ENCODE data around the gene PDE4D.

PDE4D gene

DNA sequence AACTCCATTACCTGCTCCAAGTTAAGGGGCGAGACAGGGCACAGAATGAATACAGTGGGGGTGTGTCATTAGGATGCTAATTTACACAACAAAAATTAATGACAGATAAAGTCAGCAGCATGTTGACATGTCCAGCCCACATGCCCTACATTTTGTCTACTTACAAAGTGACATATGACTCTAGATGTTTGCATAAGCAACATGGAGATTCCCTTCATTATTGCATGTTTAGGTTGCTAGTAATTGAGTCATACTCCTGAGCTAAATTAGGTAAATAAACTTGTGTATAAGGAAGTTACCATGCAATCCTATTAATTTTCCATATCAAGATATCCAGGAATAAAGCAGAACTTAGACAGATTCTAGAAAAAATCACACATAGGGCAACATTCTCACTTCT is 232.2 kb downstream of the PDE4D start:
- Histone ChIP-seq H3K4me3 (replicated peaks; ENCODE audit: insufficient read depth, low read length) (no peak overlapping the region), H3K27me3 (ENCODE audit: insufficient read depth, poor library complexity, severe bottlenecking) (no peaks in the 10 kb centered on the region), H3K27ac (replicated peaks) (no peak overlapping the region)
- no peak for TF ChIP-seq POLR2AphosphoS5 (IDR thresholded peaks at IDR 0.05; ENCODE audit: low read depth)
- TF ChIP-seq SPI1 (IDR thresholded peaks at IDR 0.05; ENCODE audit: borderline replicate concordance, low read depth), result no peak
- DNase-seq (ENCODE audit: low read depth in 1 of 2, low spot score in 1 of 2), result no peak

DNA sequence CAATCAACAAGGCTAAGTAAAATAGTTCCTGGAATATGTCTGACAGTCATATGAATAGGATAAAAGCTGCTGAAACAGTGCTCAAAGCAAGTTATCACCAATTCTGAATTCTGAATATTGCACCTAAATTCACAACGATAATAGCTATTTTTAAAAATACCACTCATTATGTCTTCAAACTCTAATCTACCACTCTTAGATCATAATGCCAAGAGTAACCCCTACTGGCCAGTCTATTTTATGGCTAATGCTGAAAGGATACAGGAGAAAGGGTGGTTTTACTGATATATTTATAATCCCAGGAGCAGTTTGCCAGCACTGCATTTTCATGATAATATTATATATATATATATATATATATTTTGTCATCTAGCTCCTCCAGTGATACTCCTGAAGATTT is 232.8 kb downstream of the PDE4D start:
- DNase-seq (ENCODE audit: low read depth in 1 of 2, low spot score in 1 of 2), result no peak

DNA sequence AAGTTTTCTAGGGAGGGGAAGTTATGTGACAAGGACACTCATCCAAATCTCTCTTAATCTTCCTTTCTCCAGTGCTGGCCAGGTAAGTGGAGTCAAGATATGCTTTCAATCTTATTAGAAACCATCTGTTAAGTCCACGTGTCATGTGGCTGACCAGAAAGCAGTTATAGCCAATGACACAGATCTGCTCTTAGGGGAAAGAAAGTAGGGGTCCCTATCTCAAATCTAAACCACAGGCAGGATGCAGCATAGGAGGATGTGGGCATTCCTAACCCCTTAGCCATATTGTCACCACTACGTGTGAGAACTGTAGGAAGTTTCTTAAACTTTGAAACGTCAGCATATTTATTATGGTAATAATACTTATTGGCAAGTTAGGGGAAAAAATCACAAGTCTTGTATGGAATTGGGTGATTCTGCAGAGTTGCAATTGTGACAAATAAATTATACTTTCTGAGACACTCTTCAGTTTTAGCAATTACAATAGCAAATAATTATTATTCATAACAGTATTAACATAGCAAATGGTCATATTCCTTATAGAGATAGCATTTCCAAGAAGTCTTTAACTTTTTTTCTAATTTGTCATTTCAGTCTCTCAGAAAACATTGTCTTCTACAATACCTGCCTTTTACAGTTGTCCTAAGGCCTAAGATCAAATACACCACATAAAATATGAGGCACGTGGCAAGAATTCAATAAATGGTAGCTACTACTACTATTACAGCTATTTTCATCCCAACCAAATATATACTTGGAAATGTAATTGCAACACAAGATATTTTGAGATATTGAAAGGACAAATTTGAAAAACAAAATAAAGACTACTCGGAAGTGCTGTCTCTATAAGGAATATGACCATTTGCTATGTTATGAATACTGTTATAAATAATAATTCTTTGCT is 236.9 kb downstream of the PDE4D start:
- DNase-seq (ENCODE audit: low read depth in 1 of 2, low spot score in 1 of 2), result no peak
- H3K27ac ChIP-seq (replicated peaks), result no peak overlapping the region
- H3K4me3 ChIP-seq (replicated peaks; ENCODE audit: insufficient read depth, low read length), result no peak overlapping the region
- TF ChIP-seq POLR2AphosphoS5 (IDR thresholded peaks at IDR 0.05; ENCODE audit: low read depth) (no peak), GABPA (IDR thresholded peaks at IDR 0.05; ENCODE audit: low read depth) (no peak), SPI1 (IDR thresholded peaks at IDR 0.05; ENCODE audit: borderline replicate concordance, low read depth) (no peak)
- TF ChIP-seq, protein P1, sequence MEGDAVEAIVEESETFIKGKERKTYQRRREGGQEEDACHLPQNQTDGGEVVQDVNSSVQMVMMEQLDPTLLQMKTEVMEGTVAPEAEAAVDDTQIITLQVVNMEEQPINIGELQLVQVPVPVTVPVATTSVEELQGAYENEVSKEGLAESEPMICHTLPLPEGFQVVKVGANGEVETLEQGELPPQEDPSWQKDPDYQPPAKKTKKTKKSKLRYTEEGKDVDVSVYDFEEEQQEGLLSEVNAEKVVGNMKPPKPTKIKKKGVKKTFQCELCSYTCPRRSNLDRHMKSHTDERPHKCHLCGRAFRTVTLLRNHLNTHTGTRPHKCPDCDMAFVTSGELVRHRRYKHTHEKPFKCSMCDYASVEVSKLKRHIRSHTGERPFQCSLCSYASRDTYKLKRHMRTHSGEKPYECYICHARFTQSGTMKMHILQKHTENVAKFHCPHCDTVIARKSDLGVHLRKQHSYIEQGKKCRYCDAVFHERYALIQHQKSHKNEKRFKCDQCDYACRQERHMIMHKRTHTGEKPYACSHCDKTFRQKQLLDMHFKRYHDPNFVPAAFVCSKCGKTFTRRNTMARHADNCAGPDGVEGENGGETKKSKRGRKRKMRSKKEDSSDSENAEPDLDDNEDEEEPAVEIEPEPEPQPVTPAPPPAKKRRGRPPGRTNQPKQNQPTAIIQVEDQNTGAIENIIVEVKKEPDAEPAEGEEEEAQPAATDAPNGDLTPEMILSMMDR (IDR thresholded peaks at IDR 0.05; ENCODE audit: insufficient read depth, low read length), result no peak
- TF ChIP-seq, protein P2, sequence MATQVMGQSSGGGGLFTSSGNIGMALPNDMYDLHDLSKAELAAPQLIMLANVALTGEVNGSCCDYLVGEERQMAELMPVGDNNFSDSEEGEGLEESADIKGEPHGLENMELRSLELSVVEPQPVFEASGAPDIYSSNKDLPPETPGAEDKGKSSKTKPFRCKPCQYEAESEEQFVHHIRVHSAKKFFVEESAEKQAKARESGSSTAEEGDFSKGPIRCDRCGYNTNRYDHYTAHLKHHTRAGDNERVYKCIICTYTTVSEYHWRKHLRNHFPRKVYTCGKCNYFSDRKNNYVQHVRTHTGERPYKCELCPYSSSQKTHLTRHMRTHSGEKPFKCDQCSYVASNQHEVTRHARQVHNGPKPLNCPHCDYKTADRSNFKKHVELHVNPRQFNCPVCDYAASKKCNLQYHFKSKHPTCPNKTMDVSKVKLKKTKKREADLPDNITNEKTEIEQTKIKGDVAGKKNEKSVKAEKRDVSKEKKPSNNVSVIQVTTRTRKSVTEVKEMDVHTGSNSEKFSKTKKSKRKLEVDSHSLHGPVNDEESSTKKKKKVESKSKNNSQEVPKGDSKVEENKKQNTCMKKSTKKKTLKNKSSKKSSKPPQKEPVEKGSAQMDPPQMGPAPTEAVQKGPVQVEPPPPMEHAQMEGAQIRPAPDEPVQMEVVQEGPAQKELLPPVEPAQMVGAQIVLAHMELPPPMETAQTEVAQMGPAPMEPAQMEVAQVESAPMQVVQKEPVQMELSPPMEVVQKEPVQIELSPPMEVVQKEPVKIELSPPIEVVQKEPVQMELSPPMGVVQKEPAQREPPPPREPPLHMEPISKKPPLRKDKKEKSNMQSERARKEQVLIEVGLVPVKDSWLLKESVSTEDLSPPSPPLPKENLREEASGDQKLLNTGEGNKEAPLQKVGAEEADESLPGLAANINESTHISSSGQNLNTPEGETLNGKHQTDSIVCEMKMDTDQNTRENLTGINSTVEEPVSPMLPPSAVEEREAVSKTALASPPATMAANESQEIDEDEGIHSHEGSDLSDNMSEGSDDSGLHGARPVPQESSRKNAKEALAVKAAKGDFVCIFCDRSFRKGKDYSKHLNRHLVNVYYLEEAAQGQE (IDR thresholded peaks at IDR 0.05; ENCODE audit: insufficient replicate concordance, low read depth), result no peak
- no peaks in the 10 kb centered on the region for H3K27me3 ChIP-seq (ENCODE audit: insufficient read depth, poor library complexity, severe bottlenecking)

More for the DNA sequence above, 232.8 kb downstream of the PDE4D start:
- no peaks in the 10 kb centered on the region for H3K27me3 ChIP-seq (ENCODE audit: insufficient read depth, poor library complexity, severe bottlenecking)
- H3K4me3 ChIP-seq (replicated peaks; ENCODE audit: insufficient read depth, low read length), result no peak overlapping the region
- H3K27ac ChIP-seq (replicated peaks), result no peak overlapping the region
- TF ChIP-seq GABPA (IDR thresholded peaks at IDR 0.05; ENCODE audit: low read depth), result no peak
- TF ChIP-seq POLR2AphosphoS5 (IDR thresholded peaks at IDR 0.05; ENCODE audit: low read depth), result no peak
- TF ChIP-seq SPI1 (IDR thresholded peaks at IDR 0.05; ENCODE audit: borderline replicate concordance, low read depth), result no peak
- TF ChIP-seq, protein P1 (IDR thresholded peaks at IDR 0.05; ENCODE audit: insufficient read depth, low read length), result no peak
- TF ChIP-seq, protein P2 (IDR thresholded peaks at IDR 0.05; ENCODE audit: insufficient replicate concordance, low read depth), result no peak

DNA sequence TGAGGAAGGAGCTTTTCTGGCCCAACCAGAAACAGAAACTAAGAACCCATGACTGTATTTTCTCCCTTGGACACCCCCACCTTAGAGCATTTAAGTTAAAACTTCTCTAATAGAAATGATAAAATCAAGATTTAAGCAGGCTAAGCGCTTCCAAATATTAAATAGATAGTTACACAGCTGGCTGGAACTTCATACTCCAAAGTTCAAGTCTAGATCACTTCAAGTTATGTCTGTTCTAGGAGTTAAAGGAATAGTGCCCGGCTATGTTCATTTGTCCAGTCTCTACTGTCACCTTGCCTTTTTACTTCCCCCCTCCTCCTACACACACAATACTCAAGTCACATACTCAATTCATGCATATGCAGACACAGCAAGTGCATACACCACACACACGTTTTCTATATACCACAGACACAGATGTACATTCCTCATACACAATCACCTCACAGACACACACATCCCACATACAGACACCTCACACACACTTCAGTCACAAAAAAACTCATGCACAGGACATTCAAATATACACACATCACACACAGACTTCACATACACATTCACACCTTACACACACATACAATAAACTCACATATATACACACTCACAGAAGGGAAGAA is 237.7 kb downstream of the PDE4D start:
- H3K27ac ChIP-seq (replicated peaks), result no peak overlapping the region
- no peak overlapping the region for H3K4me3 ChIP-seq (replicated peaks; ENCODE audit: insufficient read depth, low read length)
- no peak for DNase-seq (ENCODE audit: low read depth in 1 of 2, low spot score in 1 of 2)
- no peak for TF ChIP-seq SPI1 (IDR thresholded peaks at IDR 0.05; ENCODE audit: borderline replicate concordance, low read depth)
- TF ChIP-seq POLR2AphosphoS5 (IDR thresholded peaks at IDR 0.05; ENCODE audit: low read depth), result no peak
- TF ChIP-seq, protein P1 (IDR thresholded peaks at IDR 0.05; ENCODE audit: insufficient read depth, low read length), result no peak
- TF ChIP-seq, protein P2 (IDR thresholded peaks at IDR 0.05; ENCODE audit: insufficient replicate concordance, low read depth), result no peak
- no peak for TF ChIP-seq GABPA (IDR thresholded peaks at IDR 0.05; ENCODE audit: low read depth)
- H3K27me3 ChIP-seq (ENCODE audit: insufficient read depth, poor library complexity, severe bottlenecking), result no peaks in the 10 kb centered on the region
